AG09319 (cell line): ENCODE results near the gene DYNLT1.
A peak's percentile ranks its signal among the peaks of the same experiment; 100 is the strongest.

Source experiments
- DNase-seq: peaks from one replicate; pipeline ENCODE4 v3.0.0-alpha.2; 2010; ENCODE audit warnings: low read depth; ENCODE audit errors: extremely low read depth
- CTCF ChIP-seq: IDR thresholded peaks from 2 replicates; pipeline ENCODE4 v1.5.1; 2011; ENCODE audit warnings: low read depth, mild to moderate bottlenecking, inconsistent platforms, low read length, moderate library complexity

The DYNLT1 gene

DNA sequence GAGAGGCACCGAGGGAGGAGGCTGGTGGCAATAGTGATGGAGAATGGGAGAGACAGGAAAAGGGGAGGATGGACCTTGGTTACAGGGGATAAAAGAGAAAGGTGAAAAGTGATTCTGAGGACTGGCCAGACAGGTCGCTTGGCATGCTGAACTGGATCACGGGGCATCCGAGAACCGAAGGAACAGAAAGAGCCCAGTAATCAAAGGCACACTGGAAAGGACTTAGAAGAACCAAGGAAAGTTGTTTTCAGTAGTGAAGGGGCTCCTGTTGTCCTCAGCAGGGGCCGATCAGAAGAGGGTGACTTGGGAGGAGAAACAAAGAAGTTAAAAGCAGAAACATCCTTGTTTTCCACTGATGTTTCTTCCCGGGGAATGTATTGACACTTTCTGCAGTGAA, 24.2 kb upstream of the DYNLT1 start:
- TF ChIP-seq CTCF: no peak
- no peak for DNase-seq

GRCh38 chr6:158667360-158667981, 22.9 kb upstream of the DYNLT1 start:
- DNase-seq: no peak
- no peak for TF ChIP-seq CTCF

DNA sequence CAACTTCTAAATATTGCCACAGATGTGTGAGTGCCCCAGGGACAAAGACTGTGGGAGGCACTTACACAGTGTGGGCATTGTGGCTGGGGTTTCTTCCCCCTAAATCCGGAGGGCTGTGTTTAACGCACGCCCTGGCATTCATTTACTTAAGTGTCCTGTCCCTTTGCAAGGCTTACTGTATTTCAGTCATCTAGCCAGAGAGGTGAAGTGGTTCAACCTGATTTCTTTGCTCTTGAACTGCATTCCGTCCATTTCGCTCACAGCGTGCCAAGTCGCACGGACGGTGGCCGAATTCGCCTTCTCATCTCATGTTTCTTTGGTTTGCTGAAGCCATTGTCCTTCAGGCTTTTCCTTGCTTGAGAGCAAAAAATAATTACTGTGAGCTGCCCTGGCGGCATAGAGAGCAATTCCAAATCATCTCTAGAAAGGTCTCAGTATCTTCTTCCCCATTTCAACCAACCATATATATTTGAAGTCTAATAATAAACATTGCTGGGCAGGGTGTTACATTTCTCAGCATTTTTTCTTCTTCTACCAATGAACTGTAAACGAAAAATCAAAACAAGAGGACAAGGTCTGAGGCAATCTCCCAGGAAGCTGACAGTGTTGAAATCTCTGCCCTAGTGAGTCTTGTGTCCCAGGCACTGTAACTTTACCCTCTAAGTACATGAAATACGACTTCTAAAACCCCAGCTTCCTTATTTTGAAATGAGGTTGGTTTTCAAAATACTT, 22.3 kb upstream of the DYNLT1 start:
- DNase-seq: peak; percentile 57
- TF ChIP-seq CTCF: no peak

DNA sequence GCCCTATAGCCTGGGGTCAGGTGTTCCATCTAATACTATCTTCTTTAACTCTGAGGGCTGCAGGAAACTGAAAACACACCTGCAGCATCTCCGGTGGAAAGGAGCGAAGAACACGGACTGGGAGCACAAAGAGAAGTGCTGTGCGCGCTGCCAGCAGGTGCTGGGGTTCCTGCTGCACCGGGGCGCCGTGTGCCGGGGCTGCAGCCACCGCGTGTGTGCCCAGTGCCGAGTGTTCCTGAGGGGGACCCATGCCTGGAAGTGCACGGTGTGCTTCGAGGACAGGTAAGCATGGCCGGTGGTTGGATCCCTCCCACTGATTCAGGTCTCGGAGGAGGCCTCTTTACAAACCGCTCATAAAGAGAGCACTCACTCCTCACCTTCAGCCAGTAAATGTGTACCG, 20.8 kb upstream of the DYNLT1 start:
- no peak for DNase-seq

GRCh38 chr6:158663625-158664165, 19.2 kb upstream of the DYNLT1 start:
- no peak for DNase-seq
- TF ChIP-seq CTCF: no peak

More for the DNA sequence above, 20.8 kb upstream of the DYNLT1 start:
- TF ChIP-seq CTCF: no peak

GRCh38 chr6:158662954-158663624, 18.5 kb upstream of the DYNLT1 start:
- no peak for DNase-seq
- no peak for TF ChIP-seq CTCF

DNA sequence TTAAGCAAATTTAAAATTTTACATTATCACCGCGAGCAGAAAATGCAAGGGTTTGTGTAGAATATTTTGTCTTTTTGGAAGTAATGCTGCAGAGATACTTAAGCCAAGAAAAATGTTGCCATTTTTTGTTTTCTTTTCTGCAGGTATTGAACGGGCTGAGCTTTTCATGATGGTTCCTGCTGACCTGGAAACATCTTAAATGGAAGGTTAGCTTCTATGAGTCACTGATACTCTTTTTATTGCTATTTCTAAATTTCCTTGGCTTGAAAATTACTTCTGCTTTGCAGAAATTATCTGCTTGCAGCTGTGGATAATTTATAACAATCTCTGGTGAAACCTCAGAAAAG, 18.0 kb upstream of the DYNLT1 start:
- TF ChIP-seq CTCF: no peak

More for the DNA sequence above, 18.0 kb upstream of the DYNLT1 start:
- no peak for DNase-seq
